ACHN (cell line): ENCODE results near the gene ST8SIA1.
A peak's percentile ranks its signal among the peaks of the same experiment; 100 is the strongest.

Experiments
- DNase-seq: peaks from one replicate; pipeline ENCODE4 v3.0.0-alpha.2; 2015
- in situ Hi-C: cut with HindIII; loops from 2 replicates; pipeline ENCODE4 v1.10.0; 2017; ENCODE audit warnings: low sequenced_read_pairs, low pct_ligation_motif_present, low pct_unique_long_range_greater_than_20kb

ST8SIA1 gene

DNA sequence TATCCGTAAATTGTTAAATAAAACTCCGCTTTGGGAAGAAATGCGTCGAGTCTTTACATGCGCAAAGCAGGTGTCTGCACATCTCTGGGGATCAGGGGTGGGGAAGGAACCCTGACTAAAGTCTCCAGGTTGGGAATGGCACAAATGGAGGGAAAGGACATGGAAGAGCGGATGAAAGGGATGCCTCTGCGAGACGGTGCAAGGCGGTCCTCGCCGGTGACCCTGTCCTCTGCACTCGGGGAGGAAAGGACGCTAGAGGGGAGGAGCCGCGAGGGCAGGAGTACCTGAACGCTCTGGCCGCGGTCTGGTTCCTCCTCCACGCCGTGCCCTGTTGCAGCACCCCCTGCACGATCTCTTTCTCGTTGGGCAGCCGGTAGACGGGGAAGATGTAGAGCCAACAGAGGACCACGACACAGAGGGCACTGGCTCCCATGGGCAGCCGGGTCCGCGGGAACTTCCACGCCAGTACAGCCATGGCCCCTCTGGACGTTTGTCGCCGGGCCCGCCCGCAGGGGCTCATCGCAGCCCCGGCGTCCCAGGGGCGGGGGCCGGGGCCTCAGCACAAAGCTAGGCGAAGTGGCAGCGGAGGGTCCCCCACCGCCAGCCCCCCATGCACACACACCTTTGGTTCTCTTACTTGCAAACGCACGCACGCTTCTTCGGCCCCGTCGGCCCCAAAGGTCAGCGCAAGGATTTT is 646 bp downstream of the ST8SIA1 start:
- DNase-seq = no peak
- in situ Hi-C loops = no loop called here

- in situ Hi-C loops = no loop called here
- DNase-seq = no peak
These were observed 1.3 kb downstream of the ST8SIA1 start for GRCh38 chr12:22333186-22333712.

GRCh38 chr12:22332202-22332601 is 2.3 kb downstream of the ST8SIA1 start:
- in situ Hi-C loops = no loop called here
- no peak for DNase-seq

GRCh38 chr12:22329621-22330020 is 4.9 kb downstream of the ST8SIA1 start:
- in situ Hi-C loops = no loop called here

GRCh38 chr12:22325218-22325617 is 9.3 kb downstream of the ST8SIA1 start:
- in situ Hi-C loops = no loop called here
- DNase-seq = no peak

More at GRCh38 chr12:22329621-22330020, 4.9 kb downstream of the ST8SIA1 start:
- no peak for DNase-seq

GRCh38 chr12:22322091-22322490 is 12.4 kb downstream of the ST8SIA1 start:
- in situ Hi-C loops = no loop called here
- DNase-seq = no peak

- no peak for DNase-seq
- in situ Hi-C loops = no loop called here
These were observed 12.9 kb downstream of the ST8SIA1 start for GRCh38 chr12:22321638-22322037.

- in situ Hi-C loops = no loop called here
- no peak for DNase-seq
These were observed 13.4 kb downstream of the ST8SIA1 start for GRCh38 chr12:22321018-22321605.

DNA sequence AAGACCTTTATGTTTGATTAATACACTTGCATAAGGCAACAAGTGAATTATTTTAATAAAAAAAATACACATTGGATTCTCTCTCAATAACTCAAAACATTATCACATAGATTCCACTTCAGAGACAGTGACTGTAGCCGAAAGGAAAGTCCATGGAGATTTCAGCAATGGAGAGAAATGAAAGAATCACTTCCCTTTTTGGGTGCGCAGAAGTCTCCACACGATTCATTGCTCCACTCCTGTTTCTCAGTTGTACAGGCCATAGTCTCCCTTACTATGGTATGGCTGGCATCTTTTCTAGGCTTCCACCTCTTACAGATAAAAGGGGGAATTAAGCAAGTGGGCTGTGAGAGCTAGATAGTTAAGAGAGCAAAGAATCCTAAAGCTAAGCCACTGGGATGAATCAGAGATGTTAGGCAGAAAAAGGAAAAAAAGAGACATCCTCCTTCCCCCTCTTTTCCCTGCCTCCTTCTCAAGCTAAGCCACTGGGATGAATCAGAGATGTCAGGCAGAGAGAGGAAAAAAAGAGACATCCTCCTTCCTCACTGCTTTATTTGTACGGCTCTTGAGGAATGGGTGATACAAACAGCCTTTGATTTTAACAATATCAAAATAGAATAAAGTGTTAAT is 16.3 kb downstream of the ST8SIA1 start:
- DNase-seq = no peak
- in situ Hi-C loops = no loop called here

DNA sequence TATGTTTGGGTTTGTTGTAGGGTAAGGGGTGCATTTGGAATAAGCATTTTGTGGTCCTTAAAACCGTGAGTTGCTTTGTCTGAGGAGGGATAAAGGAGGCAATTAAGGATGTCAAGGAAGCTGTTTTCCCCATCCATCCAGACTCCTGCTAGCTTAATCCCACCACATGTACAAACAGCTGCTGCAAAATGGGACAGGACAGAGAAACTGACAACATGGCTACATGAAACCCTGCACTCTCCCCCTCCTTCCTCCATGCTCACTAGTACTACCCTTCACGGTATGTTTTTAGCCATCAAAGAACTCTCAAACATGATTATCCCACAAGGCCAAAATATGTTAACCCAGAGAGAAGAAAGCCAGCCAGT is 20.6 kb downstream of the ST8SIA1 start:
- DNase-seq = no peak
- in situ Hi-C loops = no loop called here

DNA sequence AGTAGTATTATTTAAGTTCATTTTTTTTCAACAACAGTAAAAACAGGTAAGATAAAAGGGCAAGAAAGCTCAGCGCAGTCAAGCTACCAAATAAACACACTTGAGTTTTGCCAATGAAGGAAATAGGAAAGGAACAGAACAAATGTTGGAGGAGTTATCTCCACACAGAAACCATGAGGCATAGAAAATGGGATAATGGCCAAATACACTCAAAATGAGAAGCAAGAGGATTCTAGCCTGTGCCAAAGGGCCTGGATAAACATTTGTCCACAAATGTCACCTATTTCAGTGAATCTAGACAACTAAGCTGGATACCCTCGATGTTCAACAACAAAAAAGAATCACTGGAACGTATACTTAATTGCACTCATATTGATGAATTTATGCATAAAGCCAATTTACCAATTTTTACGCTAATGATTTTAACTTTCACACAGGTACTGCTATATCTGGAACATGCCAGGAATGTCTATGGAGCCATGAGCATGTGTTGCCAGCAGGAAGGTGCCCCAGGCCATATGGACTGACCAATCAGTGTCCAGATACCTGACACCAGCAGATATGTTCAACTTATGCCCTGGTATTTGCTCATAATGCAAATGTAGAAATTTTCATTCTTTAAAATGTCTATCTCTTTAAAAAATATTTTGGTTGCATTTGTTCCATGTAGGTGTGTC is 21.1 kb downstream of the ST8SIA1 start:
- no peak for DNase-seq
- in situ Hi-C loops = no loop called here

DNA sequence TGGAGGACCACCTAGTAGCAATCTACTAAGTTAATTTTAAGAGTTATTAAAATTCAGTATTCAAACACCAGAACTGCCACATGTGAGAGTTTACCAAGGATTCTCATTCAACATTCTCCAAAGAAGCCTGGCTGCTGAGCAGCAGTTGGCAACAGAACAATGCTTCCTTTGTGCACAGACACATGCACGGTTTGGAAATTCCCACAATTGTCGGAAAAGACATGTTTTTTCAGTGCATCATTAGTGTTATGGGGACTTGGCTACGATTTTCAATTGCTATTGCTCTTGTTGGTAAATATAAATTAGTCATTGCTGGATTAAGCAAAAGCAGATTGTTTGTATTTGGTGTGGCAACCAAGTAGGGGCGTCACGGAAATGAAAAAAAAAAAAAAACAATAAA is 22.2 kb downstream of the ST8SIA1 start:
- no peak for DNase-seq
- in situ Hi-C loops = no loop called here

GRCh38 chr12:22310709-22311108 is 23.8 kb downstream of the ST8SIA1 start:
- in situ Hi-C loops = no loop called here

GRCh38 chr12:22310275-22310674 is 24.2 kb downstream of the ST8SIA1 start:
- in situ Hi-C loops = no loop called here

More at GRCh38 chr12:22310709-22311108, 23.8 kb downstream of the ST8SIA1 start:
- DNase-seq = no peak

DNA sequence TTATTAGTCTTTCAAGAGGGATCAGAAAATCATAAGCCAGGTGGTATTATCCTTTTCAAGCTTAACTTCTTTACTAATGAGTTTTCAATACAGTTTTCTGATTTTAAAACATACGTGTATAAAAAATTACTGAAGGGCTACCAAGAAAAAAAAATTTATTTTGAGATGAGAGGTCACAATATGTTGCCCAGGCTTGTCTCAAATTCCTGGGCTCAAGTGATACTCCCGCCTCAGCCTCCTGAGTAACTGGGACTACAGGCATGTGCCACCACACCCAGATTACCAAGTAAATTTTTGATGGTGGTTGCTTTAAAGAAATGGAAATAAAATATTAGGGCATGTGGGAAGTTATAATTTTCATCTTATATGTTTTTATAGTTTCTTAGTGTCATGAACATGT is 26.7 kb downstream of the ST8SIA1 start:
- in situ Hi-C loops = no loop called here
- DNase-seq = no peak

More at GRCh38 chr12:22310275-22310674, 24.2 kb downstream of the ST8SIA1 start:
- DNase-seq = no peak

DNA sequence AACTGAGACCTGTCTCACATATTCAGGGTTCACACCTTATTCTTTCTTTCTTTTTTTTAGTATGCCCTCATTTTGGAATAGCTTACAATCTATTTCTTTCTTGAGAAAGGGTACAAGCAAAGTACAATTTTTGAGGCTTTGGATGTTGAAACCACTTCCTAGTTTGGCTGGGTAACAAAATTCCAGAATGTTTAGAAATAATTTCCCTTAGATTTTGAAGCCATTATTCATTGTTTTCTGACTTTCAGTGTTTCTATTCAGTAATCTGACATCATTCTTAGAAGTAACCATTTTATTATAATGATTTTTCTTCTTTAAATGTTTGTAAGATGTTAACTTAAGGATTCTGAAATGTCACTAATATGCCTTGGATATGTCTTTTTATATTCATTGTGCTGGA is 28.2 kb downstream of the ST8SIA1 start:
- in situ Hi-C loops = no loop called here
- no peak for DNase-seq

GRCh38 chr12:22304341-22304740 is 30.2 kb downstream of the ST8SIA1 start:
- in situ Hi-C loops = no loop called here
- no peak for DNase-seq

DNA sequence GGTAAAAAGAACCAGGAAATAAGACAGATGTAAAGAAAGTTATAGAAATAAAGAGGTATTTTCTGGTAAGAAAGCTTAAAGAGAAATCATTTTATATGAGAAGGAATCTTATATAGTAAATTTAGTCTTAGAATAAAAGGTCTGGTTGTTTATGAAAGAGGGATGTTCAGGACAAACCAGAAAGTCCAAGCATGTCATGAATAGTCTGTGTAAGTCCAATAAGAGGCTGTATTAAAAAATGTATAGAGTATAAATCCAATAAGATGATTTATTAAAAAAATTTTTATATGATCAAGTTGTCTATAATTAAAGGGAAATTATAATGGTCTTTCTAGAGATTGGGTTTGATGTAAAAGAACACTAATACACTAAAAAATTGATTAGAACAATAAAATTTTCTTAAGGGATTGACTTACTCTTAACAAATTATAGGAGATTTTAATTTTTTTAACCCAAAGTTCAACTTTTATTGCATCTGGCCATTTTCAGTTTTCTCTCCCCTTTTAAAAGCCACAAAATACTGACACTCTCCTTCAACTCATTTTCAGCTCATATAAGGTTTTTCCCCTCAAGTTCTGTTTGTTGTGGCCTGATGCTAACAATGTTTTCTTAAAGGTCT is 35.1 kb downstream of the ST8SIA1 start:
- in situ Hi-C loops = no loop called here

GRCh38 chr12:22289250-22289649 is 45.3 kb downstream of the ST8SIA1 start:
- in situ Hi-C loops = no loop called here
- no peak for DNase-seq

More for the DNA sequence above, 35.1 kb downstream of the ST8SIA1 start:
- DNase-seq = peak; percentile 48
